Peyer's patch (tissue), 4 donors: ENCODE results near the gene TRDN.

ENCODE experiments used
- POLR2A ChIP-seq, 2 donors: fragments of 450-650 bp; IDR thresholded peaks; one replicate each; pipeline ENCODE4 v1.5.1; 2017; ENCODE audit warnings: antibody characterized with exemption in 2 of 2, mild to moderate bottlenecking in 2 of 2, moderate library complexity in 2 of 2
- TF ChIP-seq, protein P1 (sequence below), 6 experiments: fragments of 450-650 bp in 4 of 6; fragments of 200-600 bp in 2 of 6; sonication (generic) in 1 of 6; IDR thresholded peaks; one replicate each; pipeline ENCODE4 v1.5.1; 2017 to 2019; ENCODE audit warnings: antibody characterized with exemption in 6 of 6, mild to moderate bottlenecking in 3 of 6, moderate library complexity in 1 of 6

GRCh38 chr6:123240626-123241025, 396.1 kb downstream of the TRDN start:
- TF ChIP-seq, protein P1, sequence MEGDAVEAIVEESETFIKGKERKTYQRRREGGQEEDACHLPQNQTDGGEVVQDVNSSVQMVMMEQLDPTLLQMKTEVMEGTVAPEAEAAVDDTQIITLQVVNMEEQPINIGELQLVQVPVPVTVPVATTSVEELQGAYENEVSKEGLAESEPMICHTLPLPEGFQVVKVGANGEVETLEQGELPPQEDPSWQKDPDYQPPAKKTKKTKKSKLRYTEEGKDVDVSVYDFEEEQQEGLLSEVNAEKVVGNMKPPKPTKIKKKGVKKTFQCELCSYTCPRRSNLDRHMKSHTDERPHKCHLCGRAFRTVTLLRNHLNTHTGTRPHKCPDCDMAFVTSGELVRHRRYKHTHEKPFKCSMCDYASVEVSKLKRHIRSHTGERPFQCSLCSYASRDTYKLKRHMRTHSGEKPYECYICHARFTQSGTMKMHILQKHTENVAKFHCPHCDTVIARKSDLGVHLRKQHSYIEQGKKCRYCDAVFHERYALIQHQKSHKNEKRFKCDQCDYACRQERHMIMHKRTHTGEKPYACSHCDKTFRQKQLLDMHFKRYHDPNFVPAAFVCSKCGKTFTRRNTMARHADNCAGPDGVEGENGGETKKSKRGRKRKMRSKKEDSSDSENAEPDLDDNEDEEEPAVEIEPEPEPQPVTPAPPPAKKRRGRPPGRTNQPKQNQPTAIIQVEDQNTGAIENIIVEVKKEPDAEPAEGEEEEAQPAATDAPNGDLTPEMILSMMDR (IDR thresholded peaks at IDR 0.05): no peak
- TF ChIP-seq POLR2A (IDR thresholded peaks at IDR 0.05): no peak
